ENCODE results near the gene MARVELD1.
A peak's percentile ranks its signal among the peaks of the same experiment; 100 is the strongest.

MARVELD1 gene

GRCh38 chr10:97736902-97737769 lies 23.6 kb downstream of the MARVELD1 start, which contains the start of gene ZFYVE27:
ZFYVE27 (plus strand) TSS chr10:97737128; CDS start chr10:97738478, 1,350 bp downstream.
- DNase-seq, result peak; percentile 98
- H3K9me3 Mint-ChIP-seq, result peaks cover 15% of the 10 kb centered on the region
- H3K4me1 Mint-ChIP-seq, result peaks cover 39% of the 10 kb centered on the region
- TF ChIP-seq CTCF (IDR thresholded peaks at IDR 0.05), result no peak
- peaks cover 30% of the 10 kb centered on the region for H3K27me3 Mint-ChIP-seq (ENCODE audit: low read depth, poor library complexity)
- peak within 1 kb of the TSS; percentile 91 for H3K4me3 Mint-ChIP-seq
- H3K27ac Mint-ChIP-seq, result peak within 1 kb of the TSS; percentile 98
- peaks cover 36% of the 10 kb centered on the region for H3K36me3 Mint-ChIP-seq (ENCODE audit: low read depth)

- peaks cover 15% of the 10 kb centered on the region for H3K9me3 Mint-ChIP-seq
- no peak for TF ChIP-seq CTCF (IDR thresholded peaks at IDR 0.05)
- peaks cover 41% of the 10 kb centered on the region for H3K36me3 Mint-ChIP-seq (ENCODE audit: low read depth)
- H3K4me1 Mint-ChIP-seq, result peaks cover 43% of the 10 kb centered on the region
- no peak for DNase-seq
- H3K27me3 Mint-ChIP-seq (ENCODE audit: low read depth, poor library complexity), result peaks cover 30% of the 10 kb centered on the region
- peak overlapping the region; percentile 49 for H3K27ac Mint-ChIP-seq
- H3K4me3 Mint-ChIP-seq, result peak overlapping the region; percentile 91
Observed at GRCh38 chr10:97737770-97738265, 24.3 kb downstream of the MARVELD1 start.

GRCh38 chr10:97738616-97739015 lies 25.1 kb downstream of the MARVELD1 start:
- DNase-seq, result no peak
- H3K4me1 Mint-ChIP-seq, result peaks cover 46% of the 10 kb centered on the region

GRCh38 chr10:97740613-97741012 lies 27.1 kb downstream of the MARVELD1 start:
- peaks cover 13% of the 10 kb centered on the region for H3K27me3 Mint-ChIP-seq (ENCODE audit: low read depth, poor library complexity)
- peaks cover 12% of the 10 kb centered on the region for H3K9me3 Mint-ChIP-seq
- no peak for TF ChIP-seq CTCF (IDR thresholded peaks at IDR 0.05)
- peaks cover 59% of the 10 kb centered on the region for H3K36me3 Mint-ChIP-seq (ENCODE audit: low read depth)
- H3K4me1 Mint-ChIP-seq, result peaks cover 46% of the 10 kb centered on the region
- no peak for DNase-seq
- H3K4me3 Mint-ChIP-seq, result peak overlapping the region; percentile 9
- peak overlapping the region; percentile 18 for H3K27ac Mint-ChIP-seq

More at GRCh38 chr10:97738616-97739015, 25.1 kb downstream of the MARVELD1 start:
- peaks cover 47% of the 10 kb centered on the region for H3K36me3 Mint-ChIP-seq (ENCODE audit: low read depth)
- no peak for TF ChIP-seq CTCF (IDR thresholded peaks at IDR 0.05)
- H3K9me3 Mint-ChIP-seq, result peaks cover 15% of the 10 kb centered on the region
- H3K27ac Mint-ChIP-seq, result no peak overlapping the region
- peak overlapping the region; percentile 91 for H3K4me3 Mint-ChIP-seq
- peaks cover 24% of the 10 kb centered on the region for H3K27me3 Mint-ChIP-seq (ENCODE audit: low read depth, poor library complexity)

GRCh38 chr10:97743169-97743943 lies 29.8 kb downstream of the MARVELD1 start:
- TF ChIP-seq CTCF (IDR thresholded peaks at IDR 0.05), result no peak
- no peak for DNase-seq
- peaks cover 73% of the 10 kb centered on the region for H3K36me3 Mint-ChIP-seq (ENCODE audit: low read depth)
- peaks cover 2% of the 10 kb centered on the region for H3K27me3 Mint-ChIP-seq (ENCODE audit: low read depth, poor library complexity)
- peaks cover 35% of the 10 kb centered on the region for H3K4me1 Mint-ChIP-seq
- H3K4me3 Mint-ChIP-seq, result no peak overlapping the region
- no peaks in the 10 kb centered on the region for H3K9me3 Mint-ChIP-seq
- H3K27ac Mint-ChIP-seq, result no peak overlapping the region

Measured in nephron progenitor cell (in vitro differentiated cells).